ENCODE measurements around the gene RCCD1. TPM values are rescaled to one million over a fixed set of nuclear protein-coding genes. Genes with fewer than 3 reads are reported as not detected.
A peak's percentile ranks its signal among the peaks of the same experiment; 100 is the strongest.

The RCCD1 gene
- total RNA-seq, 2 donors from 2014 or later = 19.8 to 20.9 TPM

DNA sequence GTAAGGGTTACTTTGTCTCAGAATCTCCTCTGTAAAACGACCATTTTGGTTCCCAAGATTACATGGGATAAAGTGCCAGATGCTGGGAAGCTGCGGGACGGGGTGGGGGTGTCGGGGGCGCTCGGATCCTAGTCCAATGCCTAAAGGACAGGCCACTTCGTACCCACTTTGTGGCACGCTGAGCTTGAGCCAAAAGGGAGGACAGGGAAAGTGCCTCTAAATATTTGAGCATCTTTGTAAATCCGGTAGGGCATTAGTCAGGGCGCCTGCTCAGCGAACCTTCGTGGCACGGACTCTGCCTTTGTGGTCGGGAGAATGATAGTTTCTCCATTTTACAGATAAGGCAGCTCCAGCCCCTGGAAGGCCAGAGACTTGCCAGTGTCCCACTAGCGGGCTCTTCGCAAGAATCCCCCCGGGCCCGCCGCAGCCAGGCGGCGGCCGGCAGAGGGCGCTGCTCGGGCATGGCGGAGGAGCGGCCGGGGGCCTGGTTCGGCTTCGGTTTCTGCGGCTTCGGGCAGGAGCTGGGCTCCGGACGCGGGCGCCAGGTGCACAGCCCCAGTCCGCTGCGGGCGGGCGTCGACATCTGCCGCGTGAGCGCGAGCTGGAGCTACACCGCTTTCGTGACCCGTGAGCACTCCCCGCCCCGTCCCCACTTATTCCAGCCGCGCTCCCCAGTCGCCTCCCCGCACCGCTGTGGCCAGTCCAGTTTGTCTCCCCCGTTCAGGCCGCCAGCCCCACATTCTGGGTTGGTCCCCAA, 1.8 kb downstream of the RCCD1 start:
- Histone ChIP-seq H3K9ac (ENCODE audit: extremely low read depth, low read length, poor library complexity, severe bottlenecking) (peak overlapping the region; percentile 64), H3K36me3 (ENCODE audit: control insufficient read depth, insufficient read depth, low read length) (peaks cover 28% of the 10 kb centered on the region), H3K9me3 (ENCODE audit: control insufficient read depth, low read length) (no peaks in the 10 kb centered on the region), H3K27me3 (ENCODE audit: control insufficient read depth, insufficient read depth, low read length, poor library complexity, severe bottlenecking) (no peaks in the 10 kb centered on the region), H3K4me3 (ENCODE audit: low read length) (peak overlapping the region; percentile 88), H3K4me1 (ENCODE audit: control insufficient read depth, insufficient read depth, low read length) (no peaks in the 10 kb centered on the region), H3K27ac (ENCODE audit: low read depth, low read length) (no peak overlapping the region)
- 10 to 14% methylated on average over 28 to 56 of the region's 56 CpGs for WGBS, 2 experiments (ENCODE audit: insufficient coverage in 1 of 2, insufficient read length in 1 of 2)
- peaks cover 33% of the 10 kb centered on the region for H3K36me3 Mint-ChIP-seq (ENCODE audit: low read depth)
- H3K9me3 Mint-ChIP-seq = no peaks in the 10 kb centered on the region
- H3K27me3 Mint-ChIP-seq (ENCODE audit: insufficient read depth) = no peaks in the 10 kb centered on the region
- TF ChIP-seq, protein P1, sequence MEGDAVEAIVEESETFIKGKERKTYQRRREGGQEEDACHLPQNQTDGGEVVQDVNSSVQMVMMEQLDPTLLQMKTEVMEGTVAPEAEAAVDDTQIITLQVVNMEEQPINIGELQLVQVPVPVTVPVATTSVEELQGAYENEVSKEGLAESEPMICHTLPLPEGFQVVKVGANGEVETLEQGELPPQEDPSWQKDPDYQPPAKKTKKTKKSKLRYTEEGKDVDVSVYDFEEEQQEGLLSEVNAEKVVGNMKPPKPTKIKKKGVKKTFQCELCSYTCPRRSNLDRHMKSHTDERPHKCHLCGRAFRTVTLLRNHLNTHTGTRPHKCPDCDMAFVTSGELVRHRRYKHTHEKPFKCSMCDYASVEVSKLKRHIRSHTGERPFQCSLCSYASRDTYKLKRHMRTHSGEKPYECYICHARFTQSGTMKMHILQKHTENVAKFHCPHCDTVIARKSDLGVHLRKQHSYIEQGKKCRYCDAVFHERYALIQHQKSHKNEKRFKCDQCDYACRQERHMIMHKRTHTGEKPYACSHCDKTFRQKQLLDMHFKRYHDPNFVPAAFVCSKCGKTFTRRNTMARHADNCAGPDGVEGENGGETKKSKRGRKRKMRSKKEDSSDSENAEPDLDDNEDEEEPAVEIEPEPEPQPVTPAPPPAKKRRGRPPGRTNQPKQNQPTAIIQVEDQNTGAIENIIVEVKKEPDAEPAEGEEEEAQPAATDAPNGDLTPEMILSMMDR (conservative IDR thresholded peaks at IDR 0.05) = peak; percentile 99
- H3K4me1 Mint-ChIP-seq = peaks cover 10% of the 10 kb centered on the region
- peak overlapping the region; percentile 69 for H3K27ac Mint-ChIP-seq
- DNase-seq = peak; percentile 97
- peak overlapping the region; percentile 75 for H3K4me3 Mint-ChIP-seq

DNA sequence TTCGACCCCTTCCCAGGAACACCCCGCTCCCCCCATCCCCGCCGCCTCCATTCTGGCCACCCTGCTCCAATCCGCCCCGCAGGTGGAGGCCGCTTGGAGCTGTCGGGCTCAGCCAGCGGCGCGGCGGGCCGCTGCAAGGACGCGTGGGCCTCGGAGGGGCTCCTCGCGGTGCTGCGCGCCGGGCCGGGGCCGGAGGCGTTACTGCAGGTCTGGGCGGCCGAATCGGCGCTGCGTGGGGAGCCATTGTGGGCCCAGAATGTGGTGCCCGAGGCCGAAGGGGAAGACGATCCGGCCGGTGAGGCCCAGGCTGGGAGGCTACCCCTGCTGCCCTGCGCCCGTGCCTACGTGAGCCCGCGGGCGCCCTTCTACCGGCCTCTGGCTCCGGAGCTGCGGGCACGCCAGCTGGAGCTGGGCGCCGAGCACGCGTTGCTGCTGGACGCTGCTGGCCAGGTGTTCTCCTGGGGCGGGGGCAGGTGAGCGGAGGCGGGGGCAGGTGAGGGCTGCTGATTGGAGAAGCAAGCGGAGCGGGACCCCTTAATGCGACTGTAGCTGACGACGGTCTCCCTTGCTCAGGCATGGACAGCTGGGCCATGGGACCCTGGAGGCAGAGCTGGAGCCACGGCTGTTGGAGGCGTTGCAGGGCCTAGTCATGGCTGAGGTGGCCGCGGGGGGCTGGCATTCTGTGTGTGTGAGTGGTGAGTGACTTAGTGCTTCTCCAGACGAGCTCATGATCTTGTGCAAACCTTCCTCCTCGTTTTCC, 2.5 kb downstream of the RCCD1 start:
- Histone ChIP-seq H3K4me3 (ENCODE audit: low read length) (peak overlapping the region; percentile 88), H3K4me1 (ENCODE audit: control insufficient read depth, insufficient read depth, low read length) (no peaks in the 10 kb centered on the region), H3K27ac (ENCODE audit: low read depth, low read length) (no peak overlapping the region), H3K9ac (ENCODE audit: extremely low read depth, low read length, poor library complexity, severe bottlenecking) (peak overlapping the region; percentile 64), H3K36me3 (ENCODE audit: control insufficient read depth, insufficient read depth, low read length) (peaks cover 29% of the 10 kb centered on the region), H3K9me3 (ENCODE audit: control insufficient read depth, low read length) (no peaks in the 10 kb centered on the region), H3K27me3 (ENCODE audit: control insufficient read depth, insufficient read depth, low read length, poor library complexity, severe bottlenecking) (no peaks in the 10 kb centered on the region)
- 29 to 33% methylated on average over 30 to 63 of the region's 63 CpGs for WGBS, 2 experiments (ENCODE audit: insufficient coverage in 1 of 2, insufficient read length in 1 of 2)
- H3K9me3 Mint-ChIP-seq = no peaks in the 10 kb centered on the region
- H3K4me1 Mint-ChIP-seq = peaks cover 10% of the 10 kb centered on the region
- H3K4me3 Mint-ChIP-seq = peak overlapping the region; percentile 75
- TF ChIP-seq, protein P1 (conservative IDR thresholded peaks at IDR 0.05) = no peak
- H3K27me3 Mint-ChIP-seq (ENCODE audit: insufficient read depth) = no peaks in the 10 kb centered on the region
- H3K27ac Mint-ChIP-seq = peak overlapping the region; percentile 87
- DNase-seq = peak; percentile 81
- H3K36me3 Mint-ChIP-seq (ENCODE audit: low read depth) = peaks cover 35% of the 10 kb centered on the region

DNA sequence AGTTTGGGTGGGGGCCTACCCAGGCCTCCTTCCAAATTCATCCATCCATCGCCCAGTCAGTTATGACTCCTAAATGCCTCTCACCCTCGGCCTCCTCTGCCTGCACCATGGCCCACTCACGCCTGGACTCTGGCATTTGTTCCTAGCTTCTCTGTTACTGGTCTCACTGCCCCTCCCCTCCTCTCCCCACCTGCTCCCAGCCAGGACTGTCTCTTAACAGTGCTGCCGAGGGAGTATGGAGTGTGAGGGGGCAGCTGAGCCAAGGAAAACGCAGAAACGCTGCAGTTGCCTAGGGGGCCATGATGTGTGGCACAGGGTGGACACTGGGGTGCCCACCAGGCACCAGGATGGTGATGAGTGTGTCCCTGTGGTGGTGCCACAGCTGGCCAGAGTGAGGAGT, 3.1 kb downstream of the RCCD1 start:
- TF ChIP-seq, protein P1 (conservative IDR thresholded peaks at IDR 0.05) = no peak
- no peaks in the 10 kb centered on the region for H3K9me3 Mint-ChIP-seq
- no peak overlapping the region for H3K4me3 ChIP-seq (ENCODE audit: low read length)

More for the DNA sequence above, 3.1 kb downstream of the RCCD1 start:
- Histone ChIP-seq H3K9me3 (ENCODE audit: control insufficient read depth, low read length) (no peaks in the 10 kb centered on the region), H3K9ac (ENCODE audit: extremely low read depth, low read length, poor library complexity, severe bottlenecking) (no peak overlapping the region), H3K36me3 (ENCODE audit: control insufficient read depth, insufficient read depth, low read length) (peaks cover 35% of the 10 kb centered on the region), H3K27ac (ENCODE audit: low read depth, low read length) (no peak overlapping the region), H3K4me1 (ENCODE audit: control insufficient read depth, insufficient read depth, low read length) (no peaks in the 10 kb centered on the region), H3K27me3 (ENCODE audit: control insufficient read depth, insufficient read depth, low read length, poor library complexity, severe bottlenecking) (no peaks in the 10 kb centered on the region)
- Mint-ChIP-seq H3K27me3 (ENCODE audit: insufficient read depth) (no peaks in the 10 kb centered on the region), H3K4me3 (peak overlapping the region; percentile 75), H3K4me1 (peaks cover 10% of the 10 kb centered on the region), H3K27ac (peak overlapping the region; percentile 87), H3K36me3 (ENCODE audit: low read depth) (peaks cover 38% of the 10 kb centered on the region)
- 89 to 100% methylated on average over 2 to 6 of the region's 6 CpGs for WGBS, 2 experiments (ENCODE audit: insufficient coverage in 1 of 2, insufficient read length in 1 of 2)
- peak; percentile 62 for DNase-seq
